Nephron (organoid): Measurements from ENCODE around the gene ZSWIM2.

Source experiments
- H3K27ac Mint-ChIP-seq, 3 experiments: 2 replicates each; pipeline ENCODE4 v1.8.0; 2020; ENCODE audit warnings: mixed read lengths in 3 of 3, mild to moderate bottlenecking in 2 of 3, moderate library complexity in 1 of 3
- H3K27me3 Mint-ChIP-seq: 2 replicates; pipeline ENCODE4 v1.8.0; 2021; ENCODE audit warnings: low read depth, mild to moderate bottlenecking, moderate library complexity, mixed read lengths
- H3K36me3 Mint-ChIP-seq: 2 replicates; pipeline ENCODE4 v1.8.0; 2020; ENCODE audit warnings: low read depth, mixed read lengths
- H3K4me1 Mint-ChIP-seq: 2 replicates; pipeline ENCODE4 v1.8.0; 2020; ENCODE audit warnings: mixed read lengths
- H3K4me3 Mint-ChIP-seq, 3 experiments: 2 replicates each; pipeline ENCODE4 v1.8.0; 2020; ENCODE audit warnings: mild to moderate bottlenecking in 3 of 3, mixed read lengths in 3 of 3, moderate library complexity in 2 of 3
- H3K9me3 Mint-ChIP-seq: 2 replicates; pipeline ENCODE4 v1.8.0; 2020; ENCODE audit warnings: mixed read lengths
- TF ChIP-seq, protein P1 (sequence below), 3 experiments: fragments of 200-600 bp; sonication (generic); IDR thresholded peaks; one replicate each; pipeline ENCODE4 v1.5.0; 2021; ENCODE audit warnings: antibody characterized with exemption in 3 of 3; ENCODE audit not compliant: unreplicated experiment in 3 of 3

ZSWIM2 gene

DNA sequence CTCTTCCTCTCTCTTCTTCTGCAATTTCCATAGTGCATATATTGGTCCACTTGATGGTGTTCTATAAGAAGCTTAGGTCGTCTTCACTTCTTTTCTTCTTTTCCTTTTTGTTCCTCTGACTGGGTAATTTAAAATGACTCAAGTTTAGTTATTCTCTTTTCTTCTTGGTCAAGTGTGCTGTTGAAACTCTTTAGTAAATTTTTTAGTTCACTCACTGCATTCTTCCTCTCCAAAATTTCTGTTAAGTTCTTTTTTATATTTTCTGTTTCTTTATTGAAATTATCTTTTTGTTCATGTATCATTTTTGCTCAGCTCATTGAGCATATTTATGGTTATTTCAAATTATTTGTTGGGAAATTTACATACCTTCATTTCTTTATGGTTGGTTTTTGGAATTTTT, 32.7 kb upstream of the ZSWIM2 start:
- Mint-ChIP-seq H3K27me3 (no peaks in the 10 kb centered on the region), H3K36me3 (peaks cover 3% of the 10 kb centered on the region), H3K4me3 (no peak overlapping the region), H3K27ac (no peak overlapping the region), H3K4me1 (no peaks in the 10 kb centered on the region), H3K9me3 (peaks cover 30% of the 10 kb centered on the region)
- TF ChIP-seq, protein P1, sequence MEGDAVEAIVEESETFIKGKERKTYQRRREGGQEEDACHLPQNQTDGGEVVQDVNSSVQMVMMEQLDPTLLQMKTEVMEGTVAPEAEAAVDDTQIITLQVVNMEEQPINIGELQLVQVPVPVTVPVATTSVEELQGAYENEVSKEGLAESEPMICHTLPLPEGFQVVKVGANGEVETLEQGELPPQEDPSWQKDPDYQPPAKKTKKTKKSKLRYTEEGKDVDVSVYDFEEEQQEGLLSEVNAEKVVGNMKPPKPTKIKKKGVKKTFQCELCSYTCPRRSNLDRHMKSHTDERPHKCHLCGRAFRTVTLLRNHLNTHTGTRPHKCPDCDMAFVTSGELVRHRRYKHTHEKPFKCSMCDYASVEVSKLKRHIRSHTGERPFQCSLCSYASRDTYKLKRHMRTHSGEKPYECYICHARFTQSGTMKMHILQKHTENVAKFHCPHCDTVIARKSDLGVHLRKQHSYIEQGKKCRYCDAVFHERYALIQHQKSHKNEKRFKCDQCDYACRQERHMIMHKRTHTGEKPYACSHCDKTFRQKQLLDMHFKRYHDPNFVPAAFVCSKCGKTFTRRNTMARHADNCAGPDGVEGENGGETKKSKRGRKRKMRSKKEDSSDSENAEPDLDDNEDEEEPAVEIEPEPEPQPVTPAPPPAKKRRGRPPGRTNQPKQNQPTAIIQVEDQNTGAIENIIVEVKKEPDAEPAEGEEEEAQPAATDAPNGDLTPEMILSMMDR (IDR thresholded peaks at IDR 0.05; ENCODE audit: unreplicated experiment in 3 of 3), result no peak

DNA sequence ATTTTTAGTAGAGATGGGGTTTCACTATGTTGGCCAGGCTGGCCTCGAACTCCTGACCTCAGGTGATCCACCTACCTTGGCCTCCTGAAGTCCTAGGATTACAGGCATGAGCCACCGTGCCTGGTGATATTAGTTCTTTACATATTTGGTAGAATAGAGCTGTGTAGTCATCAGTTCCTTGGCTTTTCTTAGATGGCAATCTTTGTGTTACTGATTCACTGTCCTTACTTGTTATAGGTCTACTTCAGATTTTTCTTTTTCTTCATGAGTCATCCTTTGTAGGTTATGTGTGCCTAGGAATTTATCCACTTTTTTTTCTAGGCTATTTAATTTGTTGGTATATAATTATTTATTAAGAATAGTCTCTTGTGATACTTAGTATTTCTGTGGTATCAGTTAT, 30.3 kb upstream of the ZSWIM2 start:
- TF ChIP-seq, protein P1 (IDR thresholded peaks at IDR 0.05; ENCODE audit: unreplicated experiment in 3 of 3), result no peak
- Mint-ChIP-seq H3K36me3 (peaks cover 3% of the 10 kb centered on the region), H3K9me3 (peaks cover 30% of the 10 kb centered on the region), H3K27me3 (no peaks in the 10 kb centered on the region), H3K4me3 (no peak overlapping the region), H3K27ac (no peak overlapping the region), H3K4me1 (no peaks in the 10 kb centered on the region)

DNA sequence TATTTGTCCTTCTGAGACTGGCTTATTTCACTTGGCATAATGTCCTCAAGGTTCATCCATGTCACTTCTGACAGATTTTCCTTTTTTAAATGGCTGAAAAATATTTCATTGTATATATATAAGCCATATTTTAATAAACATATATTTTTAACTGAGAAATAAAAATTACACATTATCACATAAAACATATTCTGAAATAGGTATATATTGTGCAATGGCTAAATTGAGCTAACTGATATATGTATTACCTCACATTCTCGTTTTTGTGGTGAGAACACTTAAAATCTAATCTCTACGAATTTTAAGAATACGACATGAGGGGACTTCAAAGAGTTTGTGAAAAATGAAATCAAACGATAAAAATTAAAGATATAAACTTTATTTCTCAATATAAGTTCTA, 25.7 kb upstream of the ZSWIM2 start:
- TF ChIP-seq, protein P1 (IDR thresholded peaks at IDR 0.05; ENCODE audit: unreplicated experiment in 3 of 3), result no peak
- H3K9me3 Mint-ChIP-seq, result peaks cover 12% of the 10 kb centered on the region
- no peaks in the 10 kb centered on the region for H3K27me3 Mint-ChIP-seq
- H3K27ac Mint-ChIP-seq, result no peak overlapping the region
- no peaks in the 10 kb centered on the region for H3K36me3 Mint-ChIP-seq
- no peaks in the 10 kb centered on the region for H3K4me1 Mint-ChIP-seq
- no peak overlapping the region for H3K4me3 Mint-ChIP-seq

DNA sequence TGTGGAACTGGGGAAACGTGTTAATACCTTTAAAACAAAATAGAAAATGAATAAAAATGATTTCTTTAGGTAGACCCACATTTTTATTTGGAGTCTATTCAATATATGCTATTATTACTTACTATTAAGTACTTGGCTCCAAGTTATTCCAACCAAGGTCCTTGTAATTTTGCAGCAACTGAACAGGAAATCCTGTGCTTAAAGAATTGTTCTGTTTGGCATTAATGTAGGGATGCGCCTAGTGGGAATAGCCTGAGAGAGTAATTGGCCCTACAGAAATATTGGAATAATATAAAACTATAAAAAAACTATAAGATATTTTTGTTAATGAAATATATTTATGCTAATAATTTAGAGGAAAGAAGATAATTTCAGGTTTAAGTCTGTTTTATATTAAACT, 22.9 kb upstream of the ZSWIM2 start:
- H3K36me3 Mint-ChIP-seq, result no peaks in the 10 kb centered on the region

DNA sequence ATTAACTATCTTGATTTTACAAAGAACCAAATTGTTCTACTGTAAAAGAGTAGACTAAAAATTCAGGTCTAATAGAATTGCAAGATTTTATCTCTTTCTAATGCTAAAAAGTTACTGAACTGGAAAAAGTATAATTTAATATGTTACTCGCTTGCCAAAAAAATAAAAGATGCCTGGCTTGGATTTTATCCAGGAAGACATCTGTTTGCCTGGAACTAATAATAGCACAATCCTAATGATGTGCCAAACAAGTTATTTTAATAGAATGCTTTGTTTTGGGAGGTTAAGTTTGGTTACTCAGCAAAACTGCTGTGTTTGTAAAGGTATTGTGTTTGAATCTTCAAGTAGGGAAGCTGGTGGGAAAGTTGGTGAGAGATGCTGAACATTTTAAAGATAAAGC, 19.4 kb upstream of the ZSWIM2 start:
- Mint-ChIP-seq H3K4me3 (no peak overlapping the region), H3K4me1 (peaks cover 11% of the 10 kb centered on the region), H3K9me3 (peaks cover 3% of the 10 kb centered on the region), H3K36me3 (no peaks in the 10 kb centered on the region), H3K27ac (peak overlapping the region; percentile 62 to 75 (median 68)), H3K27me3 (no peaks in the 10 kb centered on the region)
- TF ChIP-seq, protein P1 (IDR thresholded peaks at IDR 0.05; ENCODE audit: unreplicated experiment in 3 of 3), result no peak

More for the DNA sequence above, 22.9 kb upstream of the ZSWIM2 start:
- Mint-ChIP-seq H3K9me3 (peaks cover 3% of the 10 kb centered on the region), H3K27ac (no peak overlapping the region), H3K4me3 (no peak overlapping the region), H3K27me3 (no peaks in the 10 kb centered on the region), H3K4me1 (peaks cover 11% of the 10 kb centered on the region)
- TF ChIP-seq, protein P1 (IDR thresholded peaks at IDR 0.05; ENCODE audit: unreplicated experiment in 3 of 3), result no peak

DNA sequence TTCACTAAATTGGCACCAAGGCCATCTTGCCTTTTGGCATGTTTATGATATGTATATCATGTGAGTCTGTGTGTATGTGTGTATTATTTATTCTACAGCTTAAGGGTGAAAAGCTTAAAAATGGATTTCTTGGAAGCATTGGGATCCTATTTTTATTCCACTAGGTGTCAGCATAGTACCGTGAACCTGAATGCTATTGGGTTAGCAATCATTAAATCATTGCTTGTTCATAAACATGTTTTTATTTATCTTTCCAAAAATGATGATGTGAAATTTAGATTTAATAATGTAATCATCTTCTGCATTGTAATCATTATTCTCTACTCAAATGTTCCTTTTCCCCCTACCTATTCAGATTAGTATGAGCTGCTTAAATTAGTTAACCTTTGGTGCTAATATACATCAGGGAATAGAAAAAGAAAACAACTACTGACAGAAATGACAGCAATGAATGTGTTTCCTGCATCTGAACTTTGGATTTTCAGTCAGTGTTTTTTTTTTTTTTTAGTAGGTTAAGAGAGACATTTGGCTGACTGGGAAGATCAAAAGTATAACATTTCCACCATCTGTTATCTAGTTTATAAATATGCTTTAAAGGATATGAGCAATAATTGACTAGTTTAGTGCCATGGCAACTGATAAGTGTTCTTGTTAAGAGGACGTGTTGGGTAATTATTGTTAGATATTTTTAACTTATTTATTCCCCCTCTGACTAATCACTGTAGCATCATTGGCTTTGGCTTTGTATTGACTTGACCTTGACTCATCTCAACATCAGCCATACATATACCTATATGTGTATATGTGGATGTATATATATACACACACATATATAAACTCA, 14.1 kb upstream of the ZSWIM2 start:
- Mint-ChIP-seq H3K27me3 (no peaks in the 10 kb centered on the region), H3K27ac (no peak overlapping the region), H3K36me3 (no peaks in the 10 kb centered on the region), H3K9me3 (no peaks in the 10 kb centered on the region), H3K4me1 (peaks cover 9% of the 10 kb centered on the region), H3K4me3 (no peak overlapping the region)
- TF ChIP-seq, protein P1 (IDR thresholded peaks at IDR 0.05; ENCODE audit: unreplicated experiment in 3 of 3), result peak; percentile 76 to 88 (median 82)
